ENCODE measurements around the gene EMC10. TPM values are rescaled to one million over a fixed set of nuclear protein-coding genes. Genes with fewer than 3 reads are reported as not detected.

Gene EMC10
- total RNA-seq, 2 donors from 2014 or later: 60.3 to 68.0 TPM

DNA sequence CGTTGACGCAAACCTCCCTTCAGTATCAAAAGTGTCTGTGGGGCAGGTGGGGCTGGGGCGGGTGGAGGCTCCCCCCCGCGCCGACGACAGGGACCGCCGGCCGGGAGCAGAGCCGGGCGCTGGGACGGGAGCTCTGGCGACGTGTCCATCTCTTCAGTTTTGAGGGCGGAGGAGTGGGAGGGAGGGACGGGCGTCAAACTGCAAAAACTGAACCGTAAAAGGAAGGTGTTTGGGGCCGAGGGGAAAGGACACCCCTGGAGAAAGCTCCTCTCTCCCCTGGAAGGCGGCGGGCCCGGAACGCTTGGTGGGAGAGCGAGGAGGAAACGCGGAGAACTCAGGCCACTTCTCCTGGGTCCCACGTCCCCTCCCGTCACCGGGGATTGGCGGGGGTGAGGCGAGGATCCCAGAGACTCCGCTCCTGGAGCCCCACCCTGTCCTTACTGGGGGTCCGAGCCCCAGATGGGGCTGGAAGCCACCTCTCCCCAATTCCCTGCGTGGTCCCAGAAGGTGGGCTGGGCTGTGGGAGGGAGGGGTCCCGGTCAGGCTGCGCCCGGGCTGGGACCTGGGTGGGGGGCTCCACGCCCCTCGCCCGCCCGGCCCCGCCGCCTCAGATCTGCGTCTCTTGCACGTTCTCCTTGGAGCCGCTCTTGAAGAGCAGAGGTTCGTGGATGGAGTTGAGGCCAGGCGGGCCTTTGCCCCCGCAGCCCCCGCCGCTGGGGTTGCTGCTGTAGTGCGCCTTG lies 40.8 kb downstream of the EMC10 start:
- H3K27ac ChIP-seq: no peak overlapping the region
- no peak for ATAC-seq
- TF ChIP-seq POLR2A (IDR thresholded peaks at IDR 0.05): no peak
- TF ChIP-seq, protein P1, sequence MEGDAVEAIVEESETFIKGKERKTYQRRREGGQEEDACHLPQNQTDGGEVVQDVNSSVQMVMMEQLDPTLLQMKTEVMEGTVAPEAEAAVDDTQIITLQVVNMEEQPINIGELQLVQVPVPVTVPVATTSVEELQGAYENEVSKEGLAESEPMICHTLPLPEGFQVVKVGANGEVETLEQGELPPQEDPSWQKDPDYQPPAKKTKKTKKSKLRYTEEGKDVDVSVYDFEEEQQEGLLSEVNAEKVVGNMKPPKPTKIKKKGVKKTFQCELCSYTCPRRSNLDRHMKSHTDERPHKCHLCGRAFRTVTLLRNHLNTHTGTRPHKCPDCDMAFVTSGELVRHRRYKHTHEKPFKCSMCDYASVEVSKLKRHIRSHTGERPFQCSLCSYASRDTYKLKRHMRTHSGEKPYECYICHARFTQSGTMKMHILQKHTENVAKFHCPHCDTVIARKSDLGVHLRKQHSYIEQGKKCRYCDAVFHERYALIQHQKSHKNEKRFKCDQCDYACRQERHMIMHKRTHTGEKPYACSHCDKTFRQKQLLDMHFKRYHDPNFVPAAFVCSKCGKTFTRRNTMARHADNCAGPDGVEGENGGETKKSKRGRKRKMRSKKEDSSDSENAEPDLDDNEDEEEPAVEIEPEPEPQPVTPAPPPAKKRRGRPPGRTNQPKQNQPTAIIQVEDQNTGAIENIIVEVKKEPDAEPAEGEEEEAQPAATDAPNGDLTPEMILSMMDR (IDR thresholded peaks at IDR 0.05): no peak
- no peak overlapping the region for H3K4me3 ChIP-seq
- H3K36me3 ChIP-seq (replicated peaks in 1 of 2; ENCODE audit: insufficient read depth in 1 of 2, low read depth in 2 of 2): no peaks in the 10 kb centered on the region
- WGBS, 2 donors: 28 to 56% methylated on average over 28 to 50 of the region's 53 CpGs
- no peaks in the 10 kb centered on the region for H3K9me3 ChIP-seq
- no peak for DNase-seq
- peaks cover 0 to 5% of the 10 kb centered on the region in 2 donors for H3K27me3 ChIP-seq
- no peaks in the 10 kb centered on the region for H3K4me1 ChIP-seq
- intact Hi-C loops (cut with DNase I): loop anchor here (10.0 kb wide), 1 partner anchor 598 kb away; no protein-coding TSS in a partner anchor

DNA sequence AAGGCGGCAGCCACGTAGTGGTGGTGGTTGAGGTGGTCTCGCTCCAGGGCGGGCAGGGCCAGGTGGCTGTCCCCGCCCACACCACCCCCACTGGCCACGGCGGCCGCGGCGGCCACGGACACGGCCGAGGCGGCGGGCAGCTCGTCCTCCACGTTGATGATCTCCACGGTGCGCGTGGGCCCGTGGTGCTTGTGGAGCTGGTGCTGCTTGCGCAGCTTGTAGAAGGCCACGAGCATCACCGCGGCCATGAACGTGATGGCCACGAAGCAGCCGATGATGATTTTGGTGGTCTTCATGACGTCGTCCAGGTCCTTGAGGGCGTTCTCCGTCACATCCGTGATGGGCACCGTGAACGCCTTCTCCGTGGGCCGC lies 41.4 kb downstream of the EMC10 start:
- intact Hi-C loops (cut with DNase I): loop anchor here (10.0 kb wide), 1 partner anchor 597 kb away; no protein-coding TSS in a partner anchor
- H3K27me3 ChIP-seq: peaks cover 0 to 5% of the 10 kb centered on the region in 2 donors
- no peaks in the 10 kb centered on the region for H3K36me3 ChIP-seq (replicated peaks in 1 of 2; ENCODE audit: insufficient read depth in 1 of 2, low read depth in 2 of 2)
- WGBS, 2 donors: 91 to 93% methylated on average over 11 to 35 of the region's 37 CpGs
- H3K4me1 ChIP-seq: no peaks in the 10 kb centered on the region
- H3K4me3 ChIP-seq: no peak overlapping the region
- H3K9me3 ChIP-seq: no peaks in the 10 kb centered on the region
- TF ChIP-seq POLR2A (IDR thresholded peaks at IDR 0.05): no peak
- TF ChIP-seq, protein P1 (IDR thresholded peaks at IDR 0.05): no peak
- ATAC-seq (no peak), DNase-seq (no peak)
- no peak overlapping the region for H3K27ac ChIP-seq

DNA sequence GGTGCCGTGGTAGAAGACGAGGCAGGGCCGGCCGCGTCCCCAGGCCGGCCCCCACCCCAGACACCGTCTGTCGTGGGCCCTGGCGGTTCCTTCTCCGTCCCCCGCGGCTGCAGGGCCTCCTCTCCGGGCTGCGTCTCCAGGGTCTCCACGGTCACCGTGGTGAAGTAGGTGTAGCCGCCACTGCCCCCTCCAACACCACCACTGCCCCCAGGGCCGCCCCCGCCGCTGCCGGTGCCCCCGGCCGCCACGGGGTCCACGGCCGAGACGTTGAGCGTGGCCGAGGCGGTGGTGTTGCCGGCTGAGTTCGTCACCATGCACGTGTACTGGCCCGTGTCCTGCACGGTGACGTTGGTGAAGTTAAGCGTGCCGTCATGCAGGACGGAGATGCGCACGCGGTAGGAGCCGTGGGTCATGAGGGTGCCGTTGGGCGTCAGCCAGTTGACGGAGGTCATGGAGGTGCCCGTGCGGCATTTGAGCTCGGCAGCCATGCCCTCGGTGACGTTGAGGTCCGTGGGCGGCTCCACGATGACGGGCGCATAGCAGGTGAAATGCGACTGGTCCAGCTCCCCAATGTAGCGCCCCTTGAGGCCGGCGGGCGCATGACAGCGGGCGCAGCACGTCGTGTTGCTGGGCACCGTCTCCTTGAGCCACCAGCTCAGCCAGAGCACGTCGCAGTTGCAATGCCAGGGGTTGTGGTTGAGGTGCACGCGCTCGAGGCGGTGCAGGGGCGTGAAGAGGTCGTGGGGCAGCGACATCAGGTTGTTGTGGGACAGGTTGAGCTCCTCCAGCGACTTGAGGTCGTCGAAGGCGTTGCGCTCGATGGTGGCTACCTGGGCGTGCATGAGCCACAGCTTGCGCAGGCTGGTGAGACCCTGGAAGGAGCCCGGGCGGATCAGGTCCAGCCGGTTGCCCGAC lies 42.0 kb downstream of the EMC10 start:
- H3K9me3 ChIP-seq: no peaks in the 10 kb centered on the region
- no peaks in the 10 kb centered on the region for H3K4me1 ChIP-seq
- no peak for TF ChIP-seq POLR2A (IDR thresholded peaks at IDR 0.05)
- TF ChIP-seq, protein P1 (IDR thresholded peaks at IDR 0.05): no peak
- DNase-seq (no peak), ATAC-seq (no peak)
- intact Hi-C loops (cut with DNase I): loop anchor here (10.0 kb wide), 1 partner anchor 596 kb away; no protein-coding TSS in a partner anchor
- 89 to 94% methylated on average over 57 to 82 of the region's 87 CpGs for WGBS, 2 donors
- H3K27me3 ChIP-seq: peaks cover 0 to 5% of the 10 kb centered on the region in 2 donors
- no peaks in the 10 kb centered on the region for H3K36me3 ChIP-seq (replicated peaks in 1 of 2; ENCODE audit: insufficient read depth in 1 of 2, low read depth in 2 of 2)
- no peak overlapping the region for H3K4me3 ChIP-seq
- no peak overlapping the region for H3K27ac ChIP-seq

DNA sequence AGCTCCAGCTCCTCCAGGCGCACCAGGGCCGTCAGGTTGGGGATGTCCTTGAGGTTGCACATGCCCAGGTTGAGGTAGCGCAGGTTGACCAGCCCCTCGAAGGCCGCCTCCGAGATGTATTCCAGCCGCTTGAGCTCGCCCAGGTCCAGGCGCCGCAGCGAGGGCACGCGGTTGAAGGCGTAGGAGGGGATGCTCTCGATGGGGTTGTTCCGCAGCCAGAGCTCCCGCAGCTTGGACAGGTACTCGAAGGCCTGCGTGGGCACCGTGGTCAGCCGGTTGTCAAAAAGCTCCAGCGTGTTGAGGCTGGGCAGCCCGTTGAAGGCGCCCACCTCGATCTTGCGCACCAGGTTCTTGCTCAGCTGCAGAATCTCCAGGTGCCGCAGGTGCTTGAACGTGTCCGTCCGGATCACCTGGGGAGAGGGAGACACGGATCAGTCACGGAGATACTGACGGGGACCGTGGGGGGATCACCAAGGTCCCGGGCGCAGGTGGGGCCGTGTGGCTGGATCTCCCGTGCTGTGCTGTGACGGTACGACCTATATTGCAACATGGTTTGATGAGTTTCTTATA lies 42.8 kb downstream of the EMC10 start:
- Histone ChIP-seq H3K9me3 (no peaks in the 10 kb centered on the region), H3K27me3 (peaks cover 0 to 5% of the 10 kb centered on the region in 2 donors), H3K4me3 (no peak overlapping the region), H3K27ac (no peak overlapping the region), H3K4me1 (no peaks in the 10 kb centered on the region), H3K36me3 (replicated peaks in 1 of 2; ENCODE audit: insufficient read depth in 1 of 2, low read depth in 2 of 2) (no peaks in the 10 kb centered on the region)
- TF ChIP-seq, protein P1 (IDR thresholded peaks at IDR 0.05): no peak
- no peak for TF ChIP-seq POLR2A (IDR thresholded peaks at IDR 0.05)
- 87 to 88% methylated on average over 8 to 37 of the region's 40 CpGs for WGBS, 2 donors
- no peak for DNase-seq
- no peak for ATAC-seq
- intact Hi-C loops (cut with DNase I): loop anchor here (10.0 kb wide), 1 partner anchor 596 kb away; no protein-coding TSS in a partner anchor
